Right renal pelvis (tissue), 4 donors: ENCODE results near the gene MCF2L. TPM values are rescaled to one million over a fixed set of nuclear protein-coding genes. Genes with fewer than 3 reads are reported as not detected.

Experiments used
- DNase-seq, 4 donors: peaks; one replicate each; pipeline ENCODE4 v3.0.0-alpha.2; 2013; ENCODE audit warnings: low read depth in 4 of 4, low spot score in 3 of 4, missing footprints in 1 of 4
- polyA plus RNA-seq, 4 donors: library from polyadenylated mRNA; unstranded; fragments of 120-200 nt; gene quantifications; one replicate each; pipeline ENCODE4 v1.2.1, GENCODE V29; 2013; ENCODE audit not compliant: insufficient read length in 4 of 4

MCF2L gene
- polyA plus RNA-seq, 4 donors: 29.4 to 36.8 (median 32.9) TPM

- no peak for DNase-seq
Measured at GRCh38 chr13:113119166-113119821, 150.3 kb downstream of the MCF2L start.

DNA sequence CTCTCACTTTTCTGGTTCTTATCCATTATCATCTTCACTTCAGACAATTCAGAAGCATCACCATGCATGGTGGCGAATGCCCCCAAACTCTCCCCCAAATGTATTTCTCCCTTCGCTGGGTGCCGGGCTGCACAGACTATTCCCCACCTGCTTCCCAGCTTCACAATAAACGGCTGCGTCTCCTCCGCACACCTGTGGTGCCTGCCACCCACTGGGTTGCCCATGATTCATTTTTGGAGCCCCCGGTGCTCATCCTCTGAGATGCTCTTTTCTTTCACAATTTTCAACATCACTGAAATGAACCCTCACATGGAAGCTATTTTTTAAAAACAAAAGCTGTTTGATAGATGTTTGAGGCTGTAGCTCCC is 150.8 kb downstream of the MCF2L start:
- no peak for DNase-seq

DNA sequence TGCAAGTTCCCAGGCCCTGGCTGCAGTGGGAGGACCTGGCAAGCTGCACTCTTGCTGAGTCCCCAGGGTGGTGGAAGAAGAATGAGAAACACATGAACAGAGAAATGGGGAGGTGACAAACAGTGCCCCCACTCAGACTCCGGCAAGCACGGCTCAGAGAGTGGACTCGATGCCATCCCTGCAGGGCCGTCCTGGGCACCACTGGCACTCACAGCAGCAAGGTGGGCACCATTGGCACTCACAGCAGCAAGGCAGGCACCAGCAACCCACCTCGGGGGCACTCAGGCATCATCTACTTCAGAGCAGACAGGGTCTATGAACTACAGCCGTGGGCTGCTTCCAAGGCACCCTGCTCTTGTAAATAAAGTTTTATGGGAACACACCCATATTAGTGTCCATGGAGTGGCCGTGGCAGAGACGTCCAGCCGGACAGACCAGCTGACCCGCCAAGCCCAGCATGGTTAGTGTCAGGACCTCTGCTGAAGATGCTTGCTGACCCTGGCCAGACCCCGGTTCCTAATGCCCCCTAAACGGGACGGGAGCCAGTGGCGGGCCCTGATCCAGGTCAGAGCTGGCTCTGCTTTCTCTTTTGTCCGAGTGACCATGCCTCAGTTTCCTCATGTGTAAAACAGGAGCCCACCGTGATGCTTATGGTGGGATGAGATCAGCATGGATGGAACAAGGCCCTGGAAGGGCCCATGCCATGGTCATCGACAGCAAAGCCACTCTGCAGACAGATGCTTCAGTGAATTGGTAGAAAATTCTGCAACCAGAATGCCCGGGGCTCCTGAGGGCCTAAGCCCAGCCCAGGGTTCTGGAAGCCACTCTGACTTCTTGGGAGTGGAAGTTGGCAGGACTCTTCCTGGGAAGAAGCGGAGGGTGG is 151.5 kb downstream of the MCF2L start:
- no peak for DNase-seq

DNA sequence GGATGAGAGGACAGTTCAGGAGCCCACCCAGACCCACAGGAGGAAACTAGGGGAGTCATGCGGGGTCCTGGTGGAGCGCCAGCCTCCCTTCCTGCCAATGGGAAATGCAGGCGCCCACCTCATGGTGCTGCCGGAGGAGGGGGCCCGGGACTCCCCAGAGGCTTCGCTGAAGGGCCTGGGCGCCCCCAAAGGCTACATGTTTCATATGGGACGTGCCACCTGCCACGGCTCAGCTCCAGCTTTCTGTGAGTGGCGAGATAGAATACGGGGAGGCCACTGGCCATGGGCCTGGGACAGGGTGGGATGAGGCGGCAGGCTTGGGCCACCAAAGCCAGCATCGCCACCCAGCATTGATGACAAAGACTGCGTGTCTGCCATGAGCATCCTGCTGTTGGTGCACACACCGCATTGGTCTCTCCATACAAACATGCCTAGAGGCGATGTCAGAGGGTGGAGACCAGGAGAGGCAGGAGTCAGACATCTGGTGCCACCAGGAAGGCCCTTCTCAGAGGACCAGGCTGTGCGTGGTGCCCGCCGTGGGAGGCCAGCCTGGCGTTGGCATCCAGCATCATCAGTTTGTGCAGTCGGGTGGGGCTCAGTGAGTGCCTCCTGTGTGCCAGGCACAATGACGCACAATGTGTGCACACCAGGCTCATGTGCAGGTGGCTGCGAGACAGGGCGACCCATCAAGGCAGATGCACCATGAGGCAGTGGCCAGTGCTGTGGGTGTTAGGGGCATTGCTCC is 152.3 kb downstream of the MCF2L start:
- DNase-seq: no peak

- DNase-seq: no peak
Measured at GRCh38 chr13:113121928-113122471, 153.0 kb downstream of the MCF2L start.

DNA sequence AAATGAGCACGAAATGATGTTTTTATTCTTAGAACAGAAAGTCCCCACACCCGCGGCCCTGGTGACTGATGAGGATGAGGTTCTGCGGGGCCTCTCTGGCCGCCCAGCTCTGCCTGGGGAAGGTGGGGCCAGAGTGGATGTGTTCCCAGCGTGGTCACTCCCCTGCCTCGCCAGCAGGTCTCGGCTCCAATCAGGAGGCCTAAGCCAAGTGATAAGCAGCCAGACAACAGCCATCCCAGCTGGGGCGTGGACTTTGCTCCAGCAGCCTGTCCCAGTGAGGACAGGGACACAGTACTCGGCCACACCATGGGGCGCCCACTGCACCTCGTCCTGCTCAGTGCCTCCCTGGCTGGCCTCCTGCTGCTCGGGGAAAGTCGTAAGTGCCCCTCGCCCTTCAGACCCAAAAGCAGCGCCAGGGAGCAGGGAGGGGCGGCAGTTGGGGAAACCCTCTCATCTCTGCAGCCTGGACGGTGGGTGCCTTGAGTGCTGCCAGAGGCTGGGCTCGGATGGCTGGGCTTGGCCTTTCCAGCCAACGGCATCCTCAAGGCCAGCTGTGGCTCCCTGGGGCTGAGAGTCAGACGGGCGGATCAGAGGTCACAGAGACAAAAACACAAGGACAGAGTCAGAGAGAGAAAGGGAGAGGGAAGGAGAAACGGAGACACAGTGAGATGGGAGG is 153.7 kb downstream of the MCF2L start, which contains the start of gene F10:
Gene F10 (plus strand): TSS at position 250 of the 676 bp plus-strand sequence. CDS start 57 bp downstream, at position 307.
- peak in 1 of 4 donors; percentile 60 for DNase-seq

DNA sequence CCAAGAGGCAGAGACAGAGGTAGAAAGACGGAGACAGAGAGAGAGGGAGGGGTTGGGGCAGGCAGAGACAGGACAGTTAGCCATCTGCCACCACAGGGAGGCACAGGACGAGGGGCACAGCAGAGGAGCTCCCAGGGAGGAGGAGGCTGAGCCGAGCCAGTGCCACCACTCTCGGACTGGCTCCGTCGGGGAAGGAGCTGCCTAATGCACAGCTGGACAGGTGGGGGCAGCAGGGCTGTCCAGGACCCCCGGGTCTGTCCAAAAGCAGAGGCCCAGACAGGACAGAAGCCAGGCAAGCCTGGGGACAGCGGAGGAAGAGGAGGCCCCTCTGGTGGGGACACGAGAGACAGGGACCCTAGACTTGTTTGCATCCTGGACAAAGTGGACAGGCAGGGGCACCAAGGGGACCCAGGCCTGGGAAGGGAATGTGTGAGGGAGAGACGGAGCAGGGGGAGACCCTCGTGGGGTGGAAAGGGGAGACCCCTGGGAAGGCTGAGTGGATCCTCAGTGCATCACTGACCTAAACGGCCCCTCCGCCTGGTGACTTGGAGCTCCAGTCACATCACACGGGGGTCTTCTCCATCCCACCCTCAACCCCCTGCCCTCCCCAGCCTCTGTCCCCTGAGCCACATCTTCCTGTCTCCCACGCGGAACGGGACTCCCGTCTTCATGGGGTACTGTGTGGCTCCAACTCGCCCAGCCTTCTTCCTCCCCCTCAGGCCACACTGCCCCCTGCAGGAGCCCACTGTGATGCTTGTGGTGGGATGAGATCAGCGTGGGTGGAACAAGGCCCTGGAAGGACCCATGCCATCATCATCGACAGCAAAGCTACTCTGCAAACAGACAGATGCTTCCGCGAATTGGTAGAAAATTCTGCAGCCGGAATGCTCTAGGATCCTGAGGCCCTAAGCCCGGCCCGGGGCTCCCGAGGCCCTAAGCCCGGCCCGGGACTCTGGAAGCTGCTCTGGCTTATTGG is 154.5 kb downstream of the MCF2L start:
- DNase-seq: no peak

DNA sequence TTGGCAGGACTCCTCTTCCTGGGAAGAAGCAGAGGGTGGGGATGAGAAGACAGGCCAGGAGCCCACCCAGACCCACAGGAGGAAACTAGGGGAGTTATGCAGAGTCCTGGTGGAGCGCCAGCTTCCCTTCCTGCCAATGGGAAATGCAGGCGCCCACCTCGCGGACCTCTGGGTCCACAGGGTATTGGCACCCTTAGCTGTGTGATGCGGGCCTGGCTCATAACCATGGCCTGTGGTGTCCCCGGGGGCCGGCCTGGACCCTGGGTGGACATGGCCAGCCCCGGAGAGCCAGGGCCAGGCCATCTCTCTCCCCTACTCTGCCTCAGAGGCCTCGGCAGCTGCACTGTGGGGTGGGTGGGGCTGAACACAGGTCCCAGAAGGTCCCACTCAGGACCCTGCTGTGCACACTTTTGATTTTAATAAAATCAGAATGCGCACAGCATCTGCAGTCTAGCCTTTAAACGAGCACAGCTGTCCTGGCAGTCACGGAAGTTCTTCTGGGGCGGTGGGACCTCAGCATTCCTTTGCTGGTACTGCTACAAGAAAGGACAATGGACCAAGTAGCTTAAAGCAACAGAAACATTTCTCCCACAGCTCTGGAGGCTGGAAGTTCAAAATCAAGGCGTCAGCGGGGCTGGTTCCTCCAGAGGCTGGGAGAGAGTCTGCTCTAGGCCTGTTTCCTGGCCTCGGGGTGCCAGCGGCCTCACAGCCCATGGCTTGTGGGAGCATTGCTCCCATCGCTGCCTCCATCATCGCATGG is 155.4 kb downstream of the MCF2L start:
- DNase-seq: no peak

GRCh38 chr13:113125506-113126264 is 156.7 kb downstream of the MCF2L start:
- DNase-seq: no peak

DNA sequence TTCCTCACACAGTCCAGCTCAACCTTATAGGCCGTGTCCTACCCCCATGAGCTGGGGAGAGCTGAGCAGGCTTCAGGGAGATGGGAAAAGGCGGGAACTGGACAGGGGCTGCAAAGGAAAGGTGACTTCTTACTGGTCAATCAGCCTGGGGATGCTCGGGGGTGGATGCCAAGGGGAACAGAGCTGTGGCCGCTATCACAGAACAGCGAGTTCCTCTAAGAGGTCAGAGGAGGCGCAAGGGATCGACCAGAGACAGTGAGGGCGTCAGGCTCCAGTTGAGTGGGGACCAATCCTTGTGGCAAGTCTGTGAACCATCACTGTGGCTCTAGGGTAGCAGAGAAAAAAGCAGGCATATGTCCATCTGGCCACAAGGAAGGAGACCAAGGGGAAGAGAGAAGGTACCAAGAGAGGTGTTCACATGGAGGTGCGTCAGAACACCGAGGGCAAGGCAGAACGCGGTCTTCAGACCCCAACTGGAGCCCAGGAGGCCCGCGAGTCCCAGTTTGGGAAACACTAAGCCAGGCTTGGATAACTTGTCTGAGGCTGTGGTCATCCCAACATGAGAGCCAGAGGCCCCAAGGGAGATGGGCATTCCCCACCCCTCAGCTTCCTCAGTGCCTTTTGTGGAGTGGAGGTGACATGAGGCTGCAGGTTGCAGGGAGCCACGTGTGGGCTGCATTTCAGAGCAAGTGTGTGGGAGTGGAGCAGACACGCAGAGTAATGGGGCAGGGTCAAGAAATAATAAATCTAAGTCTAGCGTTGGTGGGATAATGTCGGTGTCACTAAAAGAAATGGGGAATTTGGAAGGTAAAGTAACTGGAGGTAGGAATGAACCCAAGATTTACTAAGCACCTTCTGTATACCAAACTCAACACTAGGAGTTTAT is 157.5 kb downstream of the MCF2L start:
- no peak for DNase-seq

GRCh38 chr13:113129480-113129879 is 160.5 kb downstream of the MCF2L start:
- DNase-seq: no peak

- no peak for DNase-seq
Measured at GRCh38 chr13:113129921-113130750, 161.1 kb downstream of the MCF2L start.

DNA sequence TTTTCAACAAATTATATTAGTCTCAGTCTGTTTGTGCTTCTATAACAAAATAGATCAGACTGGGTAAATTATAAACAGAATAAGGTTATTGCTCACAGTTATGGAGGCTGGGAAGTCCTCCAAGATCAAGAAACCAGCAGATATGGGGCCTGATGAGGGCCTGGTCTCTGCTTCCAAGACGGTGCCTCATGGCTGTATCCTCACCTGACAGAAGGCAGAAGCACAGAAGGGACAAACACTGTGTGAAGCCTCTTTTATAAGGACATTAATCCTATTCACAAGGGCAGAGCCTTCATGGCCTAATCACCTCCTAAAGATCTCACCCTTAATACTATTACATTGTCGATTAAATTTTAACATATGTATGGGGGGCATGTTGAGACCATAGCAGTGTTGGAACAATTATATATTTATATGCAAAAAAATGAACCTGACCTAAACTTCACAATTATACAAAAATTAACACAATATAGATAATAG is 166.3 kb downstream of the MCF2L start:
- DNase-seq: no peak

DNA sequence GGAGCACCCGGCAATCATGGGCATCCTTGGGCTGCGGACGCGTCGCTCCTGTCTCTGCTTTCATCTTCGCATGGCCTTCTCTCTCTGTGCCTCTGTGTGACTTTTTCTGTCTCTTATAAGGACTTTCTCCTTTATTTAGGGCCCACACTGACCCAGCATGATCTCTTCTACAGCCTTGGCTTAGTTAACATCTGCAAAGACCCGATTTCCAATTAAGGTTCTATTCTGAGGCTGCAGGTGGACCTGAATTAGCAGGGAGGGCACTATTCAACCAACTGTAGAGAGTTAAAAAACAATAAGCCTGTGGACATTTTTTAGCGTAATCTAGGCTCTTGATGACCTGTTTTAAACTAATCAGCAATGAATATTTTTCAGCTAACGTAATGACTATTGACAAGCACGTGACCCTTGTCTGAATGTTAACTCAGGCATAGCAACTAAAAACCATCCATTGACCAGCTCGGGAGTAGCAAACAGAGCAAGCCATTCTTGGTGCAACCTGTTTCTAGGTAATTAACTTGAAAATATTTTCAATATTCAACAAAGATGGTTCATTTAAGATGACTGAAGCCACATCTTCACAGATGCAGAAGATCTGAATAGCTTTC is 168.8 kb downstream of the MCF2L start:
- DNase-seq: no peak
